Ammon's horn (tissue), 1 donor: ENCODE measurements around the gene DUSP7.

Experiments
- DNase-seq: peaks from one replicate; pipeline ENCODE4 v3.0.0-alpha.2; 2016; ENCODE audit warnings: low spot score

Gene DUSP7

DNA sequence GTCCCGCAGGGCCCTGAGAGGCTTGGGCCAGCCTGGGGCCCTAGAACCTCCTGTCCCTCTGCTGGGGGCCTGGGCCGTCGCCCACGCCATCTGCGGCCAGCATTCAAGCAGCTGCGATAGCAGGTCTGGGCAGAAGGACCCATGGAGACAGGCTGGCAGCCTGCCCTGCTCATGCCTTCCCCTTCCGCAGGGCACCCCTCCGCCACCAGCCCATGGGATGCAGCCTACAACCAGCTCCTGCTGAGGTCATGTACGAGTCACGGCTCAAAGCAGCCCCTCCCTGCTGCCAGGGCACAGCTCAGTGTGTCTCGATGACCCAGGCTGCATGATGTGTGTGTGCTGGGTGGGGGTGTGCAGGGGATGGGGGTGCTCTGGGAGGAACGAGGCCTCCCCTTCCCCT lies 27.8 kb downstream of the DUSP7 start:
- DNase-seq = peak; percentile 94

DNA sequence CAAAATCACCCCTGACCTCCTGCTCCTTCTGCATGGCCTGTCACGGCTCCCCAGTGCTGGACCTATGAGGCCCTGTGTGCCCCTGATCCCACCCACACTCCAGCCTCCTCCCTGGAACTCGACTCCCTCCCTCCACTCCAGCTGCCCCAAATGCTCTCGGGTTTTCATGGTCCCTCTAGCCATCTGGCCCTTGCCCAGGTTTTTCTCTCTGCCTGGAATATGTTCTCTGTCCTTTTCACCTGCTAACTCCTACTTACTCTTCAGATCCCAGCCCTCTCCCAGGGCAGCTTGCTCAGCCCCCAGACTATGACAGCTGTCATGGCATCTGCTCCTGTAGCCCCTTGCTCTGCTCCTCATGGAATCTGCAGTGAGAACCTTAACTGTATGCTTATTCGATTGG lies 30.3 kb downstream of the DUSP7 start:
- DNase-seq = no peak

DNA sequence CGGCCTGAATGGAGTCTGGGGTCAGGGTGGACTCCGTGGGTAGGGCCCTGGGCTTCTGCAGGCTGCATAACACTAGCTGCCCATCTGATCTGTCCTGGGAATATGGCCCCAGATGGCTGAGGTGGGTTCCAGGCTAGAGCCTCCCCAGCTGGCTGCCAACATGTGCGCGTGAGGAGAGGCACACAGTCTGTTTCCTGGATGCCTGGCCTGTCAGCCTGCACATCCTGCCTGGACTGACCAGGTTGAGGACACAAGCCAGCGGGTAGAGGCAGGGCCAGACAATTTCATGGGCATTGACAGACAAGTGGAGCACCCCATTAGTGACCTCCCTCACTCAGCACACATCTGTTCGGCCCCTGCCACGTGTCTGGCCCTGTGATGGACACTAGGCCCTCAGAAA lies 30.9 kb downstream of the DUSP7 start:
- DNase-seq = no peak

DNA sequence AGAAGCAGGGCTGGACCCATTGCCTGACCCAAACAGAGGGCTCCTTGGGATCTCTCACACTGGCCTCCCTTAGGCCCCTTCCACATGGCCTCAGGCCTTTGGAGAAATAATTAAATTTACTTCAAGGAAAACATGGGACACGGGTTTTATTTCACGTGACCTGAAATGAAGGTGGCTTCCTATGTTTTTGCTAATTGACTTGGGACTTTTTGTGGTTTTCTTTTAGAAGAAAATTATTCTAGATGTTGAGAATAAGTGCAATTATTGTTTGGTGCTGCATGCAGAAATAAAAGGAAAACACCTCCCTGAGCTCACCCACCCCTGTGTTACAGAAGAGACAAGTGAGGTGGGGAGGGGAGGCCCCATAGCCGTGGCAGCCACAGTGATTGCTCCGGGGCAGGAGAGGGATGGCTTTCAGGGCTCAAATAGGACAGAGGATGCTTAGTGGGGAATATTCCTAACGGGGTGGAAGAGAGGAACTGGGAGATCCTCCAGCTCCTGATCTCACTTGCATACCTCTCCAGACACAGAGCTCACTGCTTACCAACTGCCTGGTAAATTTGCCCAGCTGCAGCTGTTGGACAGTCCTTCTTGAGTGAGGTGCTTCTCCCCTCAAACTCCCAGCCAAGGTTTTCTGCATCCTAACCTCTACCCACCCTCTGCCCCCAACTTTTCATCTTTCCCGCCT lies 31.5 kb downstream of the DUSP7 start:
- no peak for DNase-seq

DNA sequence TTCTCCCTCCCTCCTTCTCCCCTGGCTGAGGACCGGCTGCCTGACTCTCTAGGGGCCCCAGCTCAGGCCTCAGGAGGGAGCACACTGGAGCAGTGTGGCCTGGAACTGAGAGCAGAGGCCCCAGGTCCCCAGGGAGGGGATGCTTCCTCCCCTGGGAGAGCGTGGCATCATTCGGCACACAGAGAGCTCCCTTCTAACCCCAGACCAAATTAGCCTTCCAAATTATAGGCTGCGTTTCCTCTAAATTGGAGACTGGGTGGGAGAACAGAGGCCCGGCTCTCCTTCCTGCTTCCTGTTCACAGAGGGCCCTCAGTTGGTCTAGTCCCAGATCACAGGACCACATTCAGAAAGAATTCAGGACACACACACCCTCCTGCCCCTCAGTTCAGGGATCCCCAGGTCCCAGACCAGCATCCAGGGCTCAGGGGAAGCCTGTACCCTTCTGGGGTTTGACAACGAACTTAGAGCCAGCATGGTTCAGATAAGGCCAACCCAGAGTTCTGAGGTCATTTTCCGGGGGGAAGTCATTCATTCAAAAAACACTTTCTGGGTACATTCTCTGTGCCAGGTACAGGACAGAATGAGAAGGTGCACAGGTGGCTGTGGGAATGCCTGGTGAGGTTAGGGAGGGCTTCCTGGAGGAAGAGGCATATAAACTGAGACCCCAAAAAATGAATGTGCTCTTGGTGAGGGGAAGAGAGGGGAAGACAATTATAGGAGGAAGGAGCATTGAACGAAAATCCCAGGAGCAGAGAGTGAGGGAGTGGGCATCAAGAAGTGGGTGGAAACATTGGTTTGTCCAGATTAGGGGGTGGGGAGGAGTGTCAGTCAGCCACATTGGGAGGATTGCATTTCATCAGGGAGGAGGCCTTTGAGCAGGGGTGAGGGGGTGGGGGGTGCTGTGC lies 32.3 kb downstream of the DUSP7 start:
- DNase-seq = no peak

DNA sequence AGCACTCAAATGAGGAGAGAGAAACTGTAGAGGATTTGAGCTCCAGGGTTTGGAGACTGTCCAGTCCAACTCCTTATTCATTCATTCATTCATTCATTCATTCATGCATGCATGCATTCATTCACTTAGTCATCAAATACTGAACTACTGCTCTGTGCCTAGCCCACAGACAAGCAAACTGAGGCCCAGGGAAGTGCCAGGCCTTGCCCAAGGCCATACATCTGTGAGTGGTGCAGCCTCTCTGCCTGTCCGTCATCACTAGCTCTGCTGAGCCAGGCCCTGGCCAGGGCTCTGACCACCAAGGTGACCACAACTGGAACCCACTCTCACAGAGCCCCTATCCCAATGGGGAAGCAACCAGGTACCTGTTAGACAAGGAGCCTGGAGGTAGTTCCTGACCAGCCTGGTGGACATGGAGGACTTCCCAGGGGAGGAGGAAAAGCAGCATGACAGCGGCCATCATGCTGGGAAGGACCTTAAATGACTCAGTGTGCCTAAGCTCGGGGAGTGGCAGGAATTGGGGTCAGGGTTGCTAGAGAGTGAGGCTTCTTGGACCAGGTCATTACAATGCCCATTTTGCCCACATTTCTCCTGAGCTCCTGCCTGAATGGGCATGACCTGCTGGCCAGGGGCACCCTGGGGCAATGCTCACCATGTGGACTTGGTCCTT lies 33.1 kb downstream of the DUSP7 start:
- DNase-seq = no peak

DNA sequence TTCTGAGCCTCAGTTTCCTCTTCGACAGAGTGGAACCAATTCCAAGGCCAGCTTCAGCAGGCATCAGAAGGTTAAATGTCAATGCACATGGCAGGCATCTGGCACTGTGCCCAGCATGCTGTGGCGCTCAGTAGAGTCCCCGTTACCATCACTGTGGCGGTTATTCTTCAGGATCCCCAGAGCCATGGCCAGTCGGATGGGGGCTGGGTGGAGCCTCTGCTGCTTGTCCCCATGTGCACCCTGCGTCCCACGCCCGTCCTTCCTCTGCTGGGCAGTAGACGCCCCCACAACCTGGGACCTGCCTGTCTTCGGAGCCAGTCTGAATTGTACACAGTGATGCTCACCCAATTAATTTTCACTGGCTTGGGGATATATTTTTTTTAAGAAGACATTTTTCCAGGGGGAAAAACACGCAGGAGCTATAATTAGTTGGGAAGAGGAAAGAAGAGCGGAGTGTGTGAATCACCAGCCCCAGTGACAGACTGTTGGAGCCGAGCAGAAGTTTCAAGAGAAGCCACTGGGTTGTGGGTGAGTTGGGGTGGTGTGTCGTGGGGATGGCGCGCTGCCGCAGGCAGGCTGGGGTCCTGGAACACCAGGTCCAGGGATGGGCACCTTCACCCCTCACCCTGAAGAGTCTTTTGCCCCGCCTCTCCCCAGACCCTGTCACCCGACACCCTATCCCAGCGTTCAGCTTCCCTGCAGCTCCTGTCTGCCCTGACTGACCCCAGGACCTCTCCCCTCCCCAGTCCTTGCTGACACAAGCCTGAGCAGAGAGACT lies 33.9 kb downstream of the DUSP7 start:
- no peak for DNase-seq

DNA sequence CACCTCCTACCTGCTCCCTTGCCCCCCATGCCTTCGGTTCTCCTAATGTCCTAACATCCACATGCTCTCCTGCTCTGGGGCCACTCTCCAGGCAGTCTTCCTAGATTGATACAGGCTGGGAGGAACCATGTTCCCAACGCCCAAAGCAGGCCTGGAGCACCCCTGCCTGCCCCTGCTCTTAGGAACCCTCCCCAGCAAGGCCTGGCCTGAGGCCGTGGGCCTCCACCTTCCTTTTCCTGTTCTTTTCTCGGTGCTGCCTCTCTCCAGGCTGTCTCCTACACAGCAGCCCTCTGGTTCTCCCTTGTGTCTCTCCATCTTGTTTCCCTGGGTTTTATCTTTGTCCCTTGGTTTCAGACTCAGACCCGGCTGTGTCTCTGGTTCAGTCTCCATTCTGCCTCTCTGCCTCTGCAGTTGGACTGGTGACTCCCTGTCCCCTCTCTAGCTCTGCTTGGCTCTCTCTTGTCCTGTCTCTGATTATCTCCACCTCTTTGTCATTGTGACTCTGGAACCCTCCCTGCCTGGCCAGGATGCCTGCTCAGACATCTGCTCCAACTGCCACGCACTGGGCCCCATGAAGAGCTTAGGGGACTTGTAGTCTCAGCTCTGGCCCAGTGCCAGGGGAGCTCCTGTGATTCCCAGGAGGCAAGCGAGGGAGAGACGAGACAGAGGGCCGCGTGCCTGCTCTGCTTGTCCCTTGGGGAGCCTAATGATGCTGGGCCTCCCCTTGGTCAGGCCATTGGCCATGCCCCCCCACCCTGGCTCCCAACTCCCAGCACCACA lies 34.7 kb downstream of the DUSP7 start:
- no peak for DNase-seq

DNA sequence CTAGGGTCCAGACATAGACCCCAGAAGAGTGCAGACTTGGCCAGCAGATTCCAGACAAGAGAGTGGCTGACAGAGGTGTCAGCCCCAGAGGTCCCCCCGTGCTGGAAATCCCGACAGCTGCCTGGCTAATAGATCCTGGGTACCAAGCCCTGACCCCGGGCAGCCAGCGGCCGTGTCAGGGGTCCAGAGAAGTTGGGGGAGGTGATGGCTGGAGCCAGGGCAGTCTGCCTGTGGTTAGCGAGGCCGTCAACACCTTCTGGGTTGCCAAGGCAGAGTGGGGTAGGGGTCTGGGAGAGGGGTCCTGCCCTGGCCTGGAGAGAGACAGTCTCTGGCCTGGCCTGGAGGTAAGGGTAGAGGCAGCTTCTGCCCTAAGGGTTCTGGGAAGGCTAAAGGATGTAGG lies 35.6 kb downstream of the DUSP7 start:
- DNase-seq = no peak

DNA sequence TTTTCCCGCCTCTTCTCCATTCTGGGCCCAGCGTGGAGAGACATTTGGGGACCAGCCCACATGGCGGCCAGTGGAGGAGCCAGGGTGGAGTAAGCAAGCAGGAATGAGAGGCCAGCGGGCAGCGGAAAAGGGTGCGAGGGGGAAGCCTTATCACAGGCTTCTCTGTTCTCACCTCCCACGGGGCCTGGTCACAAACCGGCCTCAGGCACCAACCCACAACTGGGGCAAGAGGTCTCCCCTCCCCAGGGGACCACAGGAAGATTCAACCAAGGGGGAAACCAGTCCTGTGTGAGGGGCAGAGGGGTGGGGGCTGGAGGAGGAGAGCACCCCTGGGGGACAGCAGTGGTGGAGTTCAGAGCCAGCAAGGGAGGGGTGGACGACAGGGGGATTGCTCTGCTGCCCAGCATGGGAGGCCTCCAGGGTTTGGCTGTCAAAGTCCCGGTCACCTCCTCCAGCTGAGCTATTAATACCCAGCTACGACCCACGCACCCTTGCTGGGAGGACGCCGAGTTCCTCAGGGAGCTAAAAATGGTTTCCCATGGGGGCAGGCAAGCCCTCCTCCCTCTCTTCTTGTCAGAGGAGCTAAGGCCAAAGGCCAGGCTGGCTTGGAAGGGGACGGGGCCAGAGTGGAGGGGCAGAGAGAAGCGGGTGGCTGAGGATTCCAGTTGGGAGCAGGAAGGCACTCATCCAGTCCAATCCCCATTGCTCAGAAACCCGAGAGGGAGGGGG lies 36.9 kb downstream of the DUSP7 start:
- DNase-seq = no peak

DNA sequence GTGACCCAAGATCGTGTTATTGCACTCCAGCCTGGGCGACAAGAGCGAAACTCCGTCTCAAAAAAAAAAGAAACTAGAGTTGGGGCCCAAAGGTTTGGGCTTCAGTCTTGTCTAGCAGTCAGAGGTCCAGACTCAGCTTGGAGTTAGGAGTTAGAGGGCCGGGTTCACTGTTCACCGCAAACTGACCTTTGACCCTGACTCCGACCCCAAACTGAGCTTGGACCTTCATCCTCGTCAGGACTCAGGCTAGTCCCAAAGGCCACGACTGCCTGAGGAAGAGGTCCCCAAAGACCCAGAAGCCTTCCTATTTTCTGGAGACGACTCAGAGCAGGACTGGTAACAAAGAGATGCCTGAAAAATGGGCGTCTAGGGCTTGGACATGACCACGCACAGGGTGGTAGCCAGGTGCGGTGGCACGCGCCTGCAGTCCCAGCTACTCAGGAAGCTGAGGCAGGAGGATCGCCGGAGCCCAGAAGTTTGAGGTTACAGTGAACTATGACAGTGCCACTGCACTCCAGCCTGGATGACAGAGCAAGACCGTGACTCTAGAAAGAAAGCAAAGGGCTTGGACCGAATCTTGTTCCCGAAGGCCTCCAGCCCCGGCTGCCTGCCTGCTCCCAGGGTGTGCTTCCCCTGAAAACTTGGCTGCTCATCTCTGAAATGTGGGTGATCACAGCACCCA lies 37.9 kb downstream of the DUSP7 start:
- DNase-seq = no peak

DNA sequence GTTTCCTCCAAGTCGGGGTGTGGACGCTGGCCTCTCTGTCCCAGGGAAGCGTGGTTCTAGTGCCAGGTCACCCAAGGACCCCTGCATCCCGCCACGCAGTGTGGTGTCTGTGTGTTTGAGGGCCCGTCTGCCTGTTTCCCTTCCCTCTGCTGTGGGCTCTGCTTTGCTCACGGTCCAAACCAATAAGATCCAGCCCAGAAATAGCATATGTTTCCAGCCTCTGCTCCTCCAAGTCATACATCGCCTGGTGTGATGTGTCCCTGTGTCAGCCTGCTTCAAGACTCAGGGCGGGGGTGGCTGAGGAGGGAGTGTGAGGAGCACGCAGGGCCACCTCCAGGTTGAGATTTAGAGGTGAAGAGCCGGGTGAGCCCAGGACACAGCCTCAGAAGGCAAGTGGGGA lies 38.8 kb downstream of the DUSP7 start:
- DNase-seq = no peak

DNA sequence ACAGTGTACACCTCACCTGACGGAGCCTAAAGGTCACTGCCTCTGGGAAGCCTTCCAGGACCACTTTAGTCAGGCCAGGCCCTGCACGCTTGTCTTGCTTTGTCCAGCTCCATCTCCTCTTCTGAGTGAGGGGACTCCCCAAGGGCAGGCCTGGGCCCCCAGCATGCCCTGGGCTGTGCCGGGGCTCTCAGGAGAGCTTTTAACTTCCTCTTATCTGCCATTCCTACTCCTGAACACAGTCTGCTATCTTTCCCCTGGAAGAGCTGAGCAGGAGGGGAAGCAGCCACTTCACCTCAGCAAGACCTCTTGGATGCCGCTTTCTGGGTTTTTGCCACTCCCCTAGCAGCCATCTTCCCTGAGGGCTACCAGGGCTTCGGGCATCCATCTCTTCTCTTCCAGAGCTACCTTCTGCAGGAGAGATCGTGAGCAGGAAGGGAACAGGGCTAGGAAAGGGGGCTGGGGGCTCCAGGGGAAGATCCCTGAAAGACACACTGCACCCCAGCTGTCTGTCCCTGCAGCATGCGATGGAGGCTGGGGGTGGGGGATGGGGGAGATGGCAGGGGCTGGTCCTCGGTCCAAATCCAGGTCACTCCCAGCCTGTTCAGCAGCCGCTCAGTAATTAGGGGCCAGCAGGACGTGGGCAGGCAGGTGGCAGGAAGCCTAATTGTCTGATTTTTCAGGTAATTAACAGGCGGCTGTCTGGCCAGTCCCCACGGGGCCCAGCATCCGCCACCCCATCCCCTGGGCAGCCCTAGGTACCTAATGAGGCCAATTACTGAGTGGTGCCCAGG lies 40.7 kb downstream of the DUSP7 start:
- no peak for DNase-seq

DNA sequence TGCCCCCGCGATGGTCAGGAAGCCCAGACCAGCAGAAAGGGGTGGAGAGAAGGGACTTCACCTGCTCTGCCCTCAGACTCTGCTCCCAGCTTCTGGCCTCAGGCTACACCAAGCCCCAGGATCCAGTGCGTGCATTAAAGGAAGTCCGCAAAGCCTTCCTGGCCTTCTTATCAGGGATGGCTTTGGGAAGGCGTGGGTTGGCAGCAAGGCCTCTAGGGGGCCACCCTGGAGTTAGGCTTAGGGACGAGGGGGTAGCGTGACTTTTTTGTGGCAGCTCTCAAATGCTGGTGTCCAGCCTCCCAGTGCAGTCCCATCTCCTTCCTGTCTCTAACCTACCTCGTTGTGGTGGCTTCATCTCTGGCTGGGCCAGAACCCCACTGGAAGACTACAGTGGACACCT lies 41.8 kb downstream of the DUSP7 start:
- no peak for DNase-seq

DNA sequence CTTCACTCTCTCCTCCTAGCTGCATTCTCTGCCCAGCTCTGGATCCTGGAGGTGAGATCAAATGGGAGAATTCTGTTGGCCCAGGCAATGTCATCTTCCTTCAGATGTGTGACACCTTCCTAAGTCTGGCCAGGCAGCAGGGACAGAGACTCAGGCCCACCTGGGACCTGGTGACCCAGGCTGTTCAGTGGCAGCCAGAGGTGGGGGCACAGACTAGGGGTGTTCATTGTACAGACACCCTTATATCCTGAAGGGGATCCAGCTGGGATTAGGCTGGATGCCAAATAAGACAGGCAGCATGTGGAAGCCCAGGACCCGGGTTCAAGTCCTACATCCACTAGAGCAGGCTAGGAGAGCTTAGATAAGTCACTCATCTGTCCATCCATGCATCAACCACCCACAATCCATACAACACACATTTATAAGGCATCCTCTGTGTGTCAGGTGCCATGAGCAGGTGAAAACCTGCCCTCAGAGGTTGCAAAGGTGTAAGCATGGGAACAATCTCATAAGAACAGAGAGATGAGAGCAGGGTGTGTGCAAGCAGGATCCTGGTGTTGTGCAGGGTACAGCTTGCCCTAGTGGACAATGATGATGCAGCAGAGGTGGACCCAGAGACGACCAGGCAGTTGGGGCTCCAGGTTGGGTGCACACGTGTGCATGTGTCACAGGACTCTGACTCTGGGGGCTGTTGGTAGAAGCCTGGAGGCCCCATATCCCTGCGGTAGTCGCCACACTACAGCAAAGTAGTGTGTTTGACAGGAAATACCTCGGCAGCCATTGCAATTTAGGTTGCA lies 42.4 kb downstream of the DUSP7 start:
- DNase-seq = no peak

DNA sequence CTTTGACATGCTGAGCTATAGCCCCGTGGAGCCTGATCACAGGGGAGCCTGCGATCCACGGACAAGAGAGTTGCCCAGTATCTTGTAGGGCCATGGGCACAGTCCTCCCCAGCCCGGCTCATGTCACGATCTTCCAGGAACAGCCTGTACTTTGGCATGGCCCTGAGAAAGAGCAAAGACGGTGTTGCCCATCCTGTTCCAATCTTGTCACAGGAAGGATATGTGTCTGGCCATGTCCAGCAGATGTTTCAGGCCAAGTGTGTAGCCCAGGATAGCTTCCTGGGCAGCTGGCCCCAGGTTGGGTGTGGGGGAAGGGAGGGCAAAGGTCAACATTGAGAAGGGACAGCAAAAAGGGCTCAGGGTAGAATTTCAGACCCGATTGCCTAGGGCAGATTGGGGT lies 43.7 kb downstream of the DUSP7 start:
- DNase-seq = no peak

DNA sequence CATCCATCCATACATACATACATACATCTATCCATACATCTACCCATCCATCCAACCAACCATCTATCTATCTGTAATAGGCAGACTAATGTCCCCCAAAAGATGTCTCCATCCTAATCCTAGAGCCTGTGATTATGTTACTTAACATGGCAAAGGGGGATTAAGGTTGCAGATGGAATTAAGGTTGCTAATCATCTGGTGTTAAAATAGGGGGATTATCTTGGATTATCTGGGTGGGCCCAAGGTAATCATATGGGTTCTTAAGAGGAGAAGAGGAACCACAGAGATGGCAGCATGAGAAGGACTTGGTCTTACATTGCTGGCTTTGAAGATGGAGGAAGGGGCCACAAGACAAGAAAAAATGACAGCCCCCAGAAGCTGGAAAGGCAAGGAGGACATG lies 45.9 kb downstream of the DUSP7 start:
- no peak for DNase-seq

DNA sequence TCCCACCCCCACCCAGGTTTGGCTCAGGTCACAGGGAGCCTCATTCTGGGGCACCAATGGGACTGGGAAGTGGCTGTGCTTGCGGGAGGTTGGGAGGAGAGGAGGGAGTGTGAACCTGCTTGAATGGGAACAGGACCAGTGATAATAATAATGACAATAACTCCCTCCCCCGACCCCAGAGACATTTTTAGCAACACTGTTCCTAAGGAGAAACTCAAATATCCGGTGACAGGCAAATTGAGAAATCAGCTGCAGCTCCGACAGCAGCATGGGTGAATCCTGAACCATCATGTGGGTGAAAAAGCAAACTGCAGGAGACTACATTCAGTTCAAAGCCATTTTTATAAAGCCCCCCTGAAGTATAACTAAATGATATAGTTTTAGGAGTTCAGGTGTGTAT lies 49.1 kb downstream of the DUSP7 start:
- DNase-seq = no peak

DNA sequence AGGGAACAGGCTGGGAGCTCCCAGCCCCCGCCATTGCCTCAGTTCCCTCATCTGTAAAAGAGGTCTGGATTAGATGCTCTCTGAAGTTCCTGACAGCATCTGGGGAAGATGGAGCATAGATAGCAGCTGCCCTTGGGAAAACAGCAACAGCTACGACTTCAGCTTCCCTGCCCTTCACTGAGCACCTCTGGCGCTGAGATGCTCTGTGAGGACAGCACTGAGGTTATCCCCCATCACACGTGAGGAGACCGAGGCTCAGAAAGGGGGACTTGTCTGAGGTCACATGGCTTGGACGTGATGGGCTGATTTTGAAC lies 49.6 kb downstream of the DUSP7 start:
- DNase-seq = no peak
